ENCODE results near the gene PI4KB. TPM values are rescaled to one million over a fixed set of nuclear protein-coding genes. Genes with fewer than 3 reads are reported as not detected.

Gene PI4KB
- total RNA-seq, 4 donors from 2014 or later = 65.5 to 98.1 (median 77.3) TPM

GRCh38 chr1:151327903-151328674, 873 bp upstream of the PI4KB start:
- peaks cover 32 to 35% of the 10 kb centered on the region in 2 donors for H3K4me1 ChIP-seq
- H3K27me3 ChIP-seq = no peaks in the 10 kb centered on the region
- peak overlapping the region; percentile 92 to 96 (median 94) for H3K27ac ChIP-seq
- intact Hi-C loops (cut with DNase I; ENCODE audit: low total_unique reads) (loop anchor here (1.0 to 5.0 kb wide), 5 partner anchors 17 to 131 kb away; partner anchors contain the start of genes PIP5K1A, PSMB4 and PSMD4), in situ Hi-C loops (cut with MboI; ENCODE audit: low sequenced_read_pairs in 4 of 4) (no loop called here)
- H3K4me3 ChIP-seq = peak overlapping the region; percentile 71 to 97 (median 78)
- TF ChIP-seq CTCF (IDR thresholded peaks at IDR 0.05 in 4 of 5, conservative IDR thresholded peaks at IDR 0.05 in 1 of 5) (no peak), POLR2A (IDR thresholded peaks at IDR 0.05) (no peak)
- no peaks in the 10 kb centered on the region for H3K9me3 ChIP-seq
- DNase-seq (no peak), ATAC-seq (peak in 1 of 2 donors; percentile 24)
- peaks cover 0 to 28% of the 10 kb centered on the region in 2 donors for H3K36me3 ChIP-seq

GRCh38 chr1:151326619-151327222, 495 bp downstream of the PI4KB start:
- ATAC-seq = peak; percentile 23 to 49
- no peak for TF ChIP-seq CTCF (IDR thresholded peaks at IDR 0.05 in 4 of 5, conservative IDR thresholded peaks at IDR 0.05 in 1 of 5)
- no peak for TF ChIP-seq POLR2A (IDR thresholded peaks at IDR 0.05)
- intact Hi-C loops (cut with DNase I; ENCODE audit: low total_unique reads) = loop anchor here (1.0 to 5.0 kb wide), 5 partner anchors 15 to 129 kb away; partner anchors contain the start of genes PIP5K1A, PSMB4 and PSMD4
- H3K4me3 ChIP-seq = peak overlapping the region; percentile 71 to 97 (median 78)
- DNase-seq = peak in 1 of 2 donors; percentile 49
- H3K36me3 ChIP-seq = peaks cover 0 to 40% of the 10 kb centered on the region in 2 donors
- H3K4me1 ChIP-seq = peaks cover 32 to 46% of the 10 kb centered on the region in 2 donors
- no peaks in the 10 kb centered on the region for H3K27me3 ChIP-seq
- H3K27ac ChIP-seq = peak overlapping the region; percentile 92 to 96 (median 94)
- in situ Hi-C loops (cut with MboI; ENCODE audit: low sequenced_read_pairs in 4 of 4) = no loop called here
- H3K9me3 ChIP-seq = no peaks in the 10 kb centered on the region

- intact Hi-C loops (cut with DNase I; ENCODE audit: low total_unique reads) = loop anchor here (5.0 kb wide), 1 partner anchor 129 kb away; the partner anchor contains the start of gene PIP5K1A
Measured at GRCh38 chr1:151325646-151326429, 1.4 kb downstream of the PI4KB start.

More at GRCh38 chr1:151325646-151326429, 1.4 kb downstream of the PI4KB start:
- H3K9me3 ChIP-seq = no peaks in the 10 kb centered on the region
- TF ChIP-seq POLR2A (IDR thresholded peaks at IDR 0.05) (no peak), CTCF (IDR thresholded peaks at IDR 0.05 in 4 of 5, conservative IDR thresholded peaks at IDR 0.05 in 1 of 5) (no peak)
- DNase-seq = no peak
- in situ Hi-C loops (cut with MboI; ENCODE audit: low sequenced_read_pairs in 4 of 4) = no loop called here
- H3K27ac ChIP-seq = peak overlapping the region; percentile 92 to 96 (median 94)
- H3K36me3 ChIP-seq = peaks cover 0 to 46% of the 10 kb centered on the region in 2 donors
- H3K4me1 ChIP-seq = peaks cover 32 to 46% of the 10 kb centered on the region in 2 donors
- ATAC-seq = no peak
- peak overlapping the region; percentile 71 to 97 (median 78) for H3K4me3 ChIP-seq
- H3K27me3 ChIP-seq = no peaks in the 10 kb centered on the region
